HepG2 (cell line): ENCODE results near the gene LRRC8E. TPM values are rescaled to one million over a fixed set of nuclear protein-coding genes. Genes with fewer than 3 reads are reported as not detected.

Experiments
- JUNB ChIP-seq: sonication (generic); formaldehyde crosslinking; IDR thresholded peaks from 2 replicates; pipeline ENCODE4 v1.8.0; 2022; ENCODE audit warnings: missing genetic modification reagents, mild to moderate bottlenecking, borderline replicate concordance
- KDM1A ChIP-seq: IDR thresholded peaks from 2 replicates; pipeline ENCODE4 v1.6.1; 2016; ENCODE audit warnings: missing compliant biosample characterization
- KLF9 ChIP-seq: IDR thresholded peaks from 2 replicates; pipeline ENCODE4 v1.6.1; 2016; ENCODE audit warnings: low read depth
- MXD4 ChIP-seq: IDR thresholded peaks from 2 replicates; pipeline ENCODE4 v1.6.1; 2016; ENCODE audit warnings: mild to moderate bottlenecking, missing biosample characterization, missing genetic modification reagents
- NFYC ChIP-seq: IDR thresholded peaks from 2 replicates; pipeline ENCODE4 v1.6.1; 2016; ENCODE audit warnings: missing genetic modification reagents, missing compliant biosample characterization
- NPAS2 ChIP-seq: sonication (generic); formaldehyde crosslinking; IDR thresholded peaks from 2 replicates; pipeline ENCODE4 v1.8.0; 2022; ENCODE audit warnings: mild to moderate bottlenecking, missing genetic modification reagents, borderline replicate concordance
- RFXAP ChIP-seq: sonication (generic); formaldehyde crosslinking; IDR thresholded peaks from 2 replicates; pipeline ENCODE4 v1.4.0; 2020; ENCODE audit warnings: missing genetic modification reagents, borderline replicate concordance
- SUZ12 ChIP-seq: fragments of 150-350 bp; IDR thresholded peaks from 2 replicates; pipeline ENCODE4 v1.6.1; 2014; ENCODE audit warnings: low read depth, low read length
- ZIK1 ChIP-seq: sonication (generic); formaldehyde crosslinking; IDR thresholded peaks from 2 replicates; pipeline ENCODE4 v1.5.0; 2020; ENCODE audit warnings: mild to moderate bottlenecking, low read depth, missing genetic modification reagents, borderline replicate concordance
- ZNF256 ChIP-seq: sonication (generic); formaldehyde crosslinking; conservative IDR thresholded peaks from 2 replicates; pipeline ENCODE4 v1.4.0; 2020; ENCODE audit warnings: missing genetic modification reagents
- ZNF343 ChIP-seq: sonication (generic); formaldehyde crosslinking; IDR thresholded peaks from 2 replicates; pipeline ENCODE4 v1.4.0; 2020; ENCODE audit warnings: mild to moderate bottlenecking, missing genetic modification reagents
- ZNF468 ChIP-seq: sonication (generic); formaldehyde crosslinking; IDR thresholded peaks from 2 replicates; pipeline ENCODE4 v1.8.0; 2022; ENCODE audit warnings: mild to moderate bottlenecking, moderate library complexity, missing genetic modification reagents
- ZNF569 ChIP-seq: sonication (generic); formaldehyde crosslinking; IDR thresholded peaks from 2 replicates; pipeline ENCODE4 v1.5.0; 2020; ENCODE audit warnings: mild to moderate bottlenecking, missing genetic modification reagents, moderate library complexity, borderline replicate concordance
- ZNF713 ChIP-seq: sonication (generic); formaldehyde crosslinking; IDR thresholded peaks from 2 replicates; pipeline ENCODE4 v1.4.0; 2020; ENCODE audit warnings: mild to moderate bottlenecking, missing genetic modification reagents
- ZSCAN25 ChIP-seq: sonication (generic); formaldehyde crosslinking; IDR thresholded peaks from 2 replicates; pipeline ENCODE4 v1.8.0; 2022; ENCODE audit warnings: mild to moderate bottlenecking, missing genetic modification reagents
- polyA plus RNA-seq, 8 experiments: library from polyadenylated mRNA; depleted of rRNA in 3 of 8; stranded (reverse) in 7 of 8; unstranded in 1 of 8; fragments of >200 nt; fragmentation: Illumina TruSeq in 4 of 8; extraction: Trizol in 4 of 8; gene quantifications; 2 replicates each; pipeline versions ENCODE4 v1.2.1 to v1.2.3, GENCODE V29; 2011 to 2016; ENCODE audit warnings: low read depth in 4 of 8, missing spikeins in 1 of 8, mixed read lengths in 1 of 8; ENCODE audit not compliant: insufficient read depth in 1 of 8
- total RNA-seq, 5 experiments: library from RNA; depleted of rRNA; stranded (reverse); fragments of >200 nt; fragmentation: Illumina TruSeq; extraction: Trizol; gene quantifications; 2 replicates each; pipeline ENCODE4 v1.2.3, GENCODE V29; 2016; ENCODE audit warnings: low read depth in 1 of 5
- TF ChIP-seq, protein P1 (sequence below): sonication (generic); formaldehyde crosslinking; IDR thresholded peaks from 2 replicates; pipeline ENCODE4 v1.5.0; 2020; ENCODE audit warnings: mild to moderate bottlenecking, missing genetic modification reagents
- TF ChIP-seq, protein P2 (sequence below): sonication (generic); formaldehyde crosslinking; IDR thresholded peaks from 2 replicates; pipeline ENCODE4 v1.4.0; 2020; ENCODE audit warnings: mild to moderate bottlenecking, missing genetic modification reagents
- TF ChIP-seq, protein P3 (sequence below): sonication (generic); formaldehyde crosslinking; conservative IDR thresholded peaks from 2 replicates; pipeline ENCODE4 v1.4.0; 2020; ENCODE audit warnings: mild to moderate bottlenecking, missing genetic modification reagents, moderate library complexity
- TF ChIP-seq, protein P4 (sequence below): sonication (generic); formaldehyde crosslinking; IDR thresholded peaks from 2 replicates; pipeline ENCODE4 v1.4.0; 2020; ENCODE audit warnings: missing genetic modification reagents, borderline replicate concordance

Gene LRRC8E
- total and polyA plus RNA-seq, 2 of the 13 experiments (the other 11 are each of a cell fraction or from before 2014, with no cell fraction given) = 8.0 to 10.3 TPM

DNA sequence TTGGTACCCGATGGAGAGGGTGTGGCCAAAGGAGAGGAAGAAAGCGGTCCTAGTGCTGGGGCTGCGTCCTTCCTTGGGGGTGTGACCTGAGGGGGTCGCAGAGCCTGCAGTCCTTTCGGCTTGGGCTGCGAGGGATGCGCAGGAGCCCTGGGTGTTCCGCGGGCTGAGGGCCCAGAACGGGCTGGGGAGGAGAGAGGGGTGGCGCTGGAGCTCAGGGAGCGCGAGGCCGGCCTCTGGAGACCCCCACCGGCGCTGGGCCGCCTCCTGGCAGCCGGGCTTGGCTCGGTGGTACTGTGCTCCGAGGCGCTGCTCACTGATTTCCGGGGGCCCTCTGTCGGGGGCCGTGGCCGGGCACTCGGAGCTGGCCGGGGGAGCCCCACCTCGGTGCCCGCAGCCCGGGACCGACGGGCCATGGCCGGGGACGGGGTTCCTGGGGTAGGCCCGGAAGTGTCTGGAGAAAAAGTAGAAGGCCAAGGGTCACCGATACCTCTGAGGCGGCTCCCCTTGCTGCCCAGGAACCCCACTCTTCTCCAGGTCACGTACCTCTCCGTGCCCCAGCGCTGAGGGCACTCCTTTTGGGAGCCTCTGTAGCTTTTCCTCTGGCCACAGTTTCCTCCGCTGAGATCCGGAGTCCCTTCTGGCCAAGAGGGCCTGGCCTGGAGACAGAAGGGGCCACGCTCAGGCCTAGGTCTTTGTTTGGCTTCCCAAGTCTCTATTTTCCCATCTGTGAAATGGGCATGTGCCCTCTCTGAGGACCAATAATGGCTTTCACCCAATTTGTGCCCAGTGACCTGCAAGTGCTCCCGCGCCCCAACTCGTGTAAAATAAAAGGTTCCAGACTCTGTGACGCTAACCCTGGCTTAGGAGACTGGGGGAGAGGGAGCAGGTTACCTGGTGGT, 15.8 kb upstream of the LRRC8E start (continued):
- TF ChIP-seq, protein P1, sequence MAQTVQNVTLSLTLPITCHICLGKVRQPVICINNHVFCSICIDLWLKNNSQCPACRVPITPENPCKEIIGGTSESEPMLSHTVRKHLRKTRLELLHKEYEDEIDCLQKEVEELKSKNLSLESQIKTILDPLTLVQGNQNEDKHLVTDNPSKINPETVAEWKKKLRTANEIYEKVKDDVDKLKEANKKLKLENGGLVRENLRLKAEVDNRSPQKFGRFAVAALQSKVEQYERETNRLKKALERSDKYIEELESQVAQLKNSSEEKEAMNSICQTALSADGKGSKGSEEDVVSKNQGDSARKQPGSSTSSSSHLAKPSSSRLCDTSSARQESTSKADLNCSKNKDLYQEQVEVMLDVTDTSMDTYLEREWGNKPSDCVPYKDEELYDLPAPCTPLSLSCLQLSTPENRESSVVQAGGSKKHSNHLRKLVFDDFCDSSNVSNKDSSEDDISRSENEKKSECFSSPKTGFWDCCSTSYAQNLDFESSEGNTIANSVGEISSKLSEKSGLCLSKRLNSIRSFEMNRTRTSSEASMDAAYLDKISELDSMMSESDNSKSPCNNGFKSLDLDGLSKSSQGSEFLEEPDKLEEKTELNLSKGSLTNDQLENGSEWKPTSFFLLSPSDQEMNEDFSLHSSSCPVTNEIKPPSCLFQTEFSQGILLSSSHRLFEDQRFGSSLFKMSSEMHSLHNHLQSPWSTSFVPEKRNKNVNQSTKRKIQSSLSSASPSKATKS = no peak
- TF ChIP-seq JUNB (CRISPR knock-in tag) = no peak
- TF ChIP-seq, protein P2, sequence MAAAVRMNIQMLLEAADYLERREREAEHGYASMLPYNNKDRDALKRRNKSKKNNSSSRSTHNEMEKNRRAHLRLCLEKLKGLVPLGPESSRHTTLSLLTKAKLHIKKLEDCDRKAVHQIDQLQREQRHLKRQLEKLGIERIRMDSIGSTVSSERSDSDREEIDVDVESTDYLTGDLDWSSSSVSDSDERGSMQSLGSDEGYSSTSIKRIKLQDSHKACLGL (CRISPR knock-in tag) = no peak
- TF ChIP-seq MXD4 (CRISPR knock-in tag) = no peak
- TF ChIP-seq NFYC (CRISPR knock-in tag) = no peak
- TF ChIP-seq ZNF713 (CRISPR knock-in tag) = 0 out of 2 replicates have a peak, but pooled peaks have one; percentile 56
- no peak for TF ChIP-seq ZIK1
- no peak for TF ChIP-seq ZSCAN25 (CRISPR knock-in tag)
- TF ChIP-seq, protein P3, sequence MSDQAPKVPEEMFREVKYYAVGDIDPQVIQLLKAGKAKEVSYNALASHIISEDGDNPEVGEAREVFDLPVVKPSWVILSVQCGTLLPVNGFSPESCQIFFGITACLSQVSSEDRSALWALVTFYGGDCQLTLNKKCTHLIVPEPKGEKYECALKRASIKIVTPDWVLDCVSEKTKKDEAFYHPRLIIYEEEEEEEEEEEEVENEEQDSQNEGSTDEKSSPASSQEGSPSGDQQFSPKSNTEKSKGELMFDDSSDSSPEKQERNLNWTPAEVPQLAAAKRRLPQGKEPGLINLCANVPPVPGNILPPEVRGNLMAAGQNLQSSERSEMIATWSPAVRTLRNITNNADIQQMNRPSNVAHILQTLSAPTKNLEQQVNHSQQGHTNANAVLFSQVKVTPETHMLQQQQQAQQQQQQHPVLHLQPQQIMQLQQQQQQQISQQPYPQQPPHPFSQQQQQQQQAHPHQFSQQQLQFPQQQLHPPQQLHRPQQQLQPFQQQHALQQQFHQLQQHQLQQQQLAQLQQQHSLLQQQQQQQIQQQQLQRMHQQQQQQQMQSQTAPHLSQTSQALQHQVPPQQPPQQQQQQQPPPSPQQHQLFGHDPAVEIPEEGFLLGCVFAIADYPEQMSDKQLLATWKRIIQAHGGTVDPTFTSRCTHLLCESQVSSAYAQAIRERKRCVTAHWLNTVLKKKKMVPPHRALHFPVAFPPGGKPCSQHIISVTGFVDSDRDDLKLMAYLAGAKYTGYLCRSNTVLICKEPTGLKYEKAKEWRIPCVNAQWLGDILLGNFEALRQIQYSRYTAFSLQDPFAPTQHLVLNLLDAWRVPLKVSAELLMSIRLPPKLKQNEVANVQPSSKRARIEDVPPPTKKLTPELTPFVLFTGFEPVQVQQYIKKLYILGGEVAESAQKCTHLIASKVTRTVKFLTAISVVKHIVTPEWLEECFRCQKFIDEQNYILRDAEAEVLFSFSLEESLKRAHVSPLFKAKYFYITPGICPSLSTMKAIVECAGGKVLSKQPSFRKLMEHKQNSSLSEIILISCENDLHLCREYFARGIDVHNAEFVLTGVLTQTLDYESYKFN = no peak
- TF ChIP-seq ZNF343 (CRISPR knock-in tag) = no peak
- TF ChIP-seq KLF9 (CRISPR knock-in tag) = no peak
- no peak for TF ChIP-seq RFXAP
- TF ChIP-seq NPAS2 (CRISPR knock-in tag) = no peak
- TF ChIP-seq, protein P4, sequence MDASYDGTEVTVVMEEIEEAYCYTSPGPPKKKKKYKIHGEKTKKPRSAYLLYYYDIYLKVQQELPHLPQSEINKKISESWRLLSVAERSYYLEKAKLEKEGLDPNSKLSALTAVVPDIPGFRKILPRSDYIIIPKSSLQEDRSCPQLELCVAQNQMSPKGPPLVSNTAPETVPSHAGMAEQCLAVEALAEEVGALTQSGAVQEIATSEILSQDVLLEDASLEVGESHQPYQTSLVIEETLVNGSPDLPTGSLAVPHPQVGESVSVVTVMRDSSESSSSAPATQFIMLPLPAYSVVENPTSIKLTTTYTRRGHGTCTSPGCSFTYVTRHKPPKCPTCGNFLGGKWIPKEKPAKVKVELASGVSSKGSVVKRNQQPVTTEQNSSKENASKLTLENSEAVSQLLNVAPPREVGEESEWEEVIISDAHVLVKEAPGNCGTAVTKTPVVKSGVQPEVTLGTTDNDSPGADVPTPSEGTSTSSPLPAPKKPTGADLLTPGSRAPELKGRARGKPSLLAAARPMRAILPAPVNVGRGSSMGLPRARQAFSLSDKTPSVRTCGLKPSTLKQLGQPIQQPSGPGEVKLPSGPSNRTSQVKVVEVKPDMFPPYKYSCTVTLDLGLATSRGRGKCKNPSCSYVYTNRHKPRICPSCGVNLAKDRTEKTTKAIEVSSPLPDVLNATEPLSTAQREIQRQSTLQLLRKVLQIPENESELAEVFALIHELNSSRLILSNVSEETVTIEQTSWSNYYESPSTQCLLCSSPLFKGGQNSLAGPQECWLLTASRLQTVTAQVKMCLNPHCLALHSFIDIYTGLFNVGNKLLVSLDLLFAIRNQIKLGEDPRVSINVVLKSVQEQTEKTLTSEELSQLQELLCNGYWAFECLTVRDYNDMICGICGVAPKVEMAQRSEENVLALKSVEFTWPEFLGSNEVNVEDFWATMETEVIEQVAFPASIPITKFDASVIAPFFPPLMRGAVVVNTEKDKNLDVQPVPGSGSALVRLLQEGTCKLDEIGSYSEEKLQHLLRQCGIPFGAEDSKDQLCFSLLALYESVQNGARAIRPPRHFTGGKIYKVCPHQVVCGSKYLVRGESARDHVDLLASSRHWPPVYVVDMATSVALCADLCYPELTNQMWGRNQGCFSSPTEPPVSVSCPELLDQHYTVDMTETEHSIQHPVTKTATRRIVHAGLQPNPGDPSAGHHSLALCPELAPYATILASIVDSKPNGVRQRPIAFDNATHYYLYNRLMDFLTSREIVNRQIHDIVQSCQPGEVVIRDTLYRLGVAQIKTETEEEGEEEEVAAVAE (CRISPR knock-in tag) = no peak
- no peak for TF ChIP-seq SUZ12
- TF ChIP-seq ZNF256 (CRISPR knock-in tag) = no peak
- peak; percentile 60; the same call in 1 of the 2 replicates for TF ChIP-seq KDM1A (CRISPR knock-in tag)
- TF ChIP-seq ZNF468 (CRISPR knock-in tag) = no peak
- TF ChIP-seq ZNF569 (CRISPR knock-in tag) = no peak
